Breast epithelium (tissue), 3 donors: ENCODE results near the gene CRYGN.

Experiments
- CTCF ChIP-seq, 3 donors: fragments of 450-650 bp; IDR thresholded peaks; one replicate each; pipeline ENCODE4 v1.5.1; 2016 to 2017; ENCODE audit warnings: antibody characterized with exemption in 3 of 3, mild to moderate bottlenecking in 3 of 3, moderate library complexity in 3 of 3
- POLR2A ChIP-seq: fragments of 450-650 bp; IDR thresholded peaks from one replicate; pipeline ENCODE4 v1.6.1; 2016; ENCODE audit warnings: antibody characterized with exemption, mild to moderate bottlenecking, moderate library complexity

DNA sequence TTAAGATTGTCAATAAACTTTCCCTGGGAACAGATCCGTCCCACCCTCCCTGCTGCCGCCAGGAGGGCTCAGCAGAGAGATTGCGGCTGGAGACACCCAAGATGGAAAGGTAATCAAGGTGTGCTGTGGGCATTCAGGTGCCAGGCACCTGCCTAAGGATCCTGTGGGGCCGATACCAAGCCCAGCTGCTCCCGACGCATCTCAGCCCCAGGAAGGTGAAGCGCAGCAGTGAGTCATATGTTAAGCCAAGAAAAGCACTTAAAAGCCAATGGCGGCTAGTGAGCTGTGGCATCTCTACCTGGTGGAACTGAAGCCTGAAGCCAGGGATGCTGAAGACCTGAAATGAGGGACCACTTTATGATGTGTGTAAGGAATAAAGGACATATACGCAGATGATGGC lies 36.2 kb downstream of the CRYGN start:
- TF ChIP-seq CTCF (IDR thresholded peaks at IDR 0.05) (no peak), POLR2A (no peak)
